A549 (cell line): ENCODE data around the gene RBM6. TPM values are rescaled to one million over a fixed set of nuclear protein-coding genes. Genes with fewer than 3 reads are reported as not detected.
A peak's percentile ranks its signal among the peaks of the same experiment; 100 is the strongest.

Experiments used
- ATAC-seq, 2 experiments: fragments of 200-7000 bp in 1 of 2; fragments of >200 bp in 1 of 2; cut with Nextera tagmentation in 1 of 2; cut with Tn5 transposase in 1 of 2; 3 replicates each; pipeline versions ENCODE4 v1.8.0 to v1.9.1; 2018 to 2020; ENCODE audit warnings: mild to moderate bottlenecking in 1 of 2, moderate library complexity in 1 of 2
- CTCF ChIA-PET: fragments of 300-600 bp; sonication (Branson Sonifier 250); formaldehyde crosslinking; extraction: SDS; loops from one replicate; lab custom pipeline; 2021; ENCODE audit warnings: antibody characterized with exemption, inconsistent platforms; lab: Yijun Ruan, JAX
- POLR2A ChIA-PET: fragments of 350-600 bp; formaldehyde crosslinking; extraction: SDS; loops from one replicate; lab custom pipeline; 2021; ENCODE audit warnings: antibody characterized with exemption, inconsistent platforms; lab: Yijun Ruan, JAX
- DNase-seq, 2 experiments: peaks; one replicate each; pipeline versions ENCODE4 v3.0.0 to v3.0.0-alpha.2; 2011 to 2016; ENCODE audit warnings: low read depth in 1 of 2, low spot score in 1 of 2
- FAIRE-seq: peaks from 2 replicates; lab custom pipeline; 2011; peaks lifted over from hg19 to GRCh38; lab: Jason Lieb, UNC
- H3K27ac ChIP-seq, 2 experiments: fragments of >200 bp; sonication (Bioruptor Twin); formaldehyde crosslinking; 3 replicates each; pipeline ENCODE4 v1.5.1; 2016 to 2017
- H3K4me1 ChIP-seq: fragments of >200 bp; sonication (Bioruptor Twin); formaldehyde crosslinking; 3 replicates; pipeline ENCODE4 v1.6.1; 2016
- H3K4me2 ChIP-seq: fragments of >200 bp; sonication (Bioruptor Twin); formaldehyde crosslinking; 3 replicates; pipeline ENCODE4 v1.6.1; 2016
- H3K4me3 ChIP-seq: fragments of >200 bp; sonication (Bioruptor Twin); formaldehyde crosslinking; 3 replicates; pipeline ENCODE4 v1.5.1; 2016
- H3K9me3 ChIP-seq: fragments of >200 bp; sonication (Bioruptor Twin); formaldehyde crosslinking; 3 replicates; pipeline ENCODE4 v1.6.1; 2016
- CBX2 ChIP-seq: fragments of 200-600 bp; sonication (generic); IDR thresholded peaks from 2 replicates; pipeline ENCODE4 v1.6.1; 2016; ENCODE audit warnings: low read depth, mild to moderate bottlenecking, borderline replicate concordance
- CBX8 ChIP-seq: fragments of 200-600 bp; sonication (generic); IDR thresholded peaks from 2 replicates; pipeline ENCODE4 v1.6.1; 2016
- EP300 ChIP-seq, 2 experiments: fragments of >200 bp; sonication (Bioruptor Twin); formaldehyde crosslinking; IDR thresholded peaks; 2 replicates in 1 of 2; 3 replicates in 1 of 2; pipeline ENCODE4 v1.6.1; 2016 to 2017
- ESRRA ChIP-seq: fragments of 150-350 bp; IDR thresholded peaks from 2 replicates; pipeline ENCODE4 v1.6.1; 2014; ENCODE audit warnings: mild to moderate bottlenecking, low read length, borderline replicate concordance
- FOSL2 ChIP-seq, 2 experiments: fragments of 450-650 bp in 1 of 2; fragments of >200 bp in 1 of 2; sonication (Bioruptor Twin) in 1 of 2; formaldehyde crosslinking; IDR thresholded peaks; 2 replicates each; pipeline versions ENCODE4 v1.5.0 to v1.6.1; 2016 to 2020; ENCODE audit warnings: mild to moderate bottlenecking in 1 of 2, moderate library complexity in 1 of 2
- HDAC2 ChIP-seq: fragments of 200-600 bp; sonication (generic); IDR thresholded peaks from 2 replicates; pipeline ENCODE4 v1.6.1; 2016
- JUN ChIP-seq, 2 experiments: fragments of >200 bp; sonication (Bioruptor Twin); formaldehyde crosslinking; IDR thresholded peaks; 2 replicates in 1 of 2; 3 replicates in 1 of 2; pipeline ENCODE4 v1.6.1; 2016 to 2017
- JUNB ChIP-seq: fragments of >200 bp; sonication (Bioruptor Twin); formaldehyde crosslinking; IDR thresholded peaks from 2 replicates; pipeline ENCODE4 v1.6.1; 2016
- POLR2A ChIP-seq: IDR thresholded peaks from 2 replicates; pipeline ENCODE4 v1.6.1; 2012; ENCODE audit warnings: mild to moderate bottlenecking, low read length
- RAD21 ChIP-seq, 2 experiments: fragments of >200 bp in 1 of 2; sonication (Bioruptor Twin) in 1 of 2; formaldehyde crosslinking in 1 of 2; IDR thresholded peaks in 1 of 2; conservative IDR thresholded peaks in 1 of 2; 2 replicates in 1 of 2; 3 replicates in 1 of 2; pipeline ENCODE4 v1.6.1; 2012 to 2018; ENCODE audit warnings: inconsistent platforms in 1 of 2
- WGBS: methylation state at CpG from one replicate; pipeline ENCODE4 v1.1.6; 2017; ENCODE audit errors: missing lambda C conversion rate; 5-methylcytosine and 5-hydroxymethylcytosine counted together
- polyA plus RNA-seq, 4 experiments: library from polyadenylated mRNA; depleted of rRNA in 3 of 4; stranded (reverse); fragments of >200 nt; fragmentation: RNase III in 1 of 4; extraction: RNeasy Plus Mini Kit Qiagen cat#74134 plus additional on column Dnase treatment in 1 of 4; gene quantifications; 2 replicates in 3 of 4; 3 replicates in 1 of 4; pipeline ENCODE4 v1.2.3, GENCODE V29; 2011 to 2017
- TF ChIP-seq, protein P1 (sequence below): IDR thresholded peaks from 2 replicates; pipeline ENCODE4 v1.6.1; 2012; ENCODE audit warnings: low read depth, borderline replicate concordance
- TF ChIP-seq, protein P2 (sequence below): fragments of >200 bp; sonication (Bioruptor Twin); formaldehyde crosslinking; IDR thresholded peaks from 3 replicates; pipeline ENCODE4 v1.5.1; 2016
- TF ChIP-seq, protein P3 (sequence below): fragments of 250-450 bp; sonication (Bioruptor Pico); IDR thresholded peaks from 2 replicates; pipeline ENCODE4 v1.5.0; 2021; ENCODE audit warnings: mild to moderate bottlenecking, moderate library complexity, borderline replicate concordance
- TF ChIP-seq, protein P4 (sequence below): IDR thresholded peaks from 2 replicates; pipeline ENCODE4 v1.6.1; 2012

Gene RBM6
- polyA plus RNA-seq, 2 of the 4 experiments (the other 2 are of a cell fraction): 40.4 to 44.2 TPM

DNA sequence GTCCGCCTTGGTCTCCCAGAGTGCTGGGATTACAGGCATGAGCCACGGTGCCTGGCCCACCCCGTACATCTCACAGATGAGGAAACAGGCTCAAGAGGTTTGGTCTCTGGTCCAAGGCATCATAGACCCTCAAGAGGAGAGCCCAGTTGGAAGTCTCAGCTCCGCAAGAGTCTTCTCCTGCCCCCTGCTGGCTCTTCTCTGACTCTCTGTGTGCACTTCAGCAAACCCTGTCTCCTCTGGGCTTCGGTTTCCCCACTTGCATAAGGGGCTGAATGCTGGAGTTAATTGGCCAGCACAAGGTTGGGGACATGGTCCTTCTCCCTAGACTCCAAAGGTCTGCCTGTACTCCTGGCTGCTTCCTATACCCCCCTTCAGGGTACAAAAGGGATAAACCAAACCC lies 40.1 kb upstream of the RBM6 start:
- FAIRE-seq (no peak), DNase-seq (no peak), ATAC-seq (no peak)
- Histone ChIP-seq H3K4me1 (peaks cover 51% of the 10 kb centered on the region), H3K4me3 (no peak overlapping the region), H3K9me3 (no peaks in the 10 kb centered on the region), H3K27ac (peak overlapping the region; percentile 87 to 93), H3K4me2 (peak overlapping the region; percentile 84)
- CTCF ChIA-PET: interaction anchor here (1.3 to 2.0 kb wide), 6 partner anchors 9 to 360 kb away, joined by 3 to 20 read pairs (median 4); no protein-coding TSS in a partner anchor
- TF ChIP-seq RAD21 (conservative IDR thresholded peaks at IDR 0.05 in 1 of 2, IDR thresholded peaks at IDR 0.05 in 1 of 2) (peak in 1 of 2 experiments; percentile 19; a peak in 1 of 5 replicates), CBX2 (no peak), POLR2A (no peak), HDAC2 (no peak)
- TF ChIP-seq, protein P1, sequence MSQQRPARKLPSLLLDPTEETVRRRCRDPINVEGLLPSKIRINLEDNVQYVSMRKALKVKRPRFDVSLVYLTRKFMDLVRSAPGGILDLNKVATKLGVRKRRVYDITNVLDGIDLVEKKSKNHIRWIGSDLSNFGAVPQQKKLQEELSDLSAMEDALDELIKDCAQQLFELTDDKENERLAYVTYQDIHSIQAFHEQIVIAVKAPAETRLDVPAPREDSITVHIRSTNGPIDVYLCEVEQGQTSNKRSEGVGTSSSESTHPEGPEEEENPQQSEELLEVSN: no peak
- TF ChIP-seq, protein P2, sequence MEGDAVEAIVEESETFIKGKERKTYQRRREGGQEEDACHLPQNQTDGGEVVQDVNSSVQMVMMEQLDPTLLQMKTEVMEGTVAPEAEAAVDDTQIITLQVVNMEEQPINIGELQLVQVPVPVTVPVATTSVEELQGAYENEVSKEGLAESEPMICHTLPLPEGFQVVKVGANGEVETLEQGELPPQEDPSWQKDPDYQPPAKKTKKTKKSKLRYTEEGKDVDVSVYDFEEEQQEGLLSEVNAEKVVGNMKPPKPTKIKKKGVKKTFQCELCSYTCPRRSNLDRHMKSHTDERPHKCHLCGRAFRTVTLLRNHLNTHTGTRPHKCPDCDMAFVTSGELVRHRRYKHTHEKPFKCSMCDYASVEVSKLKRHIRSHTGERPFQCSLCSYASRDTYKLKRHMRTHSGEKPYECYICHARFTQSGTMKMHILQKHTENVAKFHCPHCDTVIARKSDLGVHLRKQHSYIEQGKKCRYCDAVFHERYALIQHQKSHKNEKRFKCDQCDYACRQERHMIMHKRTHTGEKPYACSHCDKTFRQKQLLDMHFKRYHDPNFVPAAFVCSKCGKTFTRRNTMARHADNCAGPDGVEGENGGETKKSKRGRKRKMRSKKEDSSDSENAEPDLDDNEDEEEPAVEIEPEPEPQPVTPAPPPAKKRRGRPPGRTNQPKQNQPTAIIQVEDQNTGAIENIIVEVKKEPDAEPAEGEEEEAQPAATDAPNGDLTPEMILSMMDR: peak; percentile 8; the same call in 1 of the 3 replicates
- TF ChIP-seq, protein P3, sequence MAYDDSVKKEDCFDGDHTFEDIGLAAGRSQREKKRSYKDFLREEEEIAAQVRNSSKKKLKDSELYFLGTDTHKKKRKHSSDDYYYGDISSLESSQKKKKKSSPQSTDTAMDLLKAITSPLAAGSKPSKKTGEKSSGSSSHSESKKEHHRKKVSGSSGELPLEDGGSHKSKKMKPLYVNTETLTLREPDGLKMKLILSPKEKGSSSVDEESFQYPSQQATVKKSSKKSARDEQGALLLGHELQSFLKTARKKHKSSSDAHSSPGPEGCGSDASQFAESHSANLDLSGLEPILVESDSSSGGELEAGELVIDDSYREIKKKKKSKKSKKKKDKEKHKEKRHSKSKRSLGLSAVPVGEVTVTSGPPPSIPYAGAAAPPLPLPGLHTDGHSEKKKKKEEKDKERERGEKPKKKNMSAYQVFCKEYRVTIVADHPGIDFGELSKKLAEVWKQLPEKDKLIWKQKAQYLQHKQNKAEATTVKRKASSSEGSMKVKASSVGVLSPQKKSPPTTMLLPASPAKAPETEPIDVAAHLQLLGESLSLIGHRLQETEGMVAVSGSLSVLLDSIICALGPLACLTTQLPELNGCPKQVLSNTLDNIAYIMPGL (CRISPR knock-in tag): no peak
- WGBS: 91% methylated on average over 4 of the region's 5 CpGs
- POLR2A ChIA-PET: interaction anchor here (0.6 to 1.0 kb wide), 5 partner anchors 11 to 347 kb away, joined by 3 to 5 read pairs (median 3); partner anchors contain the start of genes CDHR4, IP6K1 and MON1A

DNA sequence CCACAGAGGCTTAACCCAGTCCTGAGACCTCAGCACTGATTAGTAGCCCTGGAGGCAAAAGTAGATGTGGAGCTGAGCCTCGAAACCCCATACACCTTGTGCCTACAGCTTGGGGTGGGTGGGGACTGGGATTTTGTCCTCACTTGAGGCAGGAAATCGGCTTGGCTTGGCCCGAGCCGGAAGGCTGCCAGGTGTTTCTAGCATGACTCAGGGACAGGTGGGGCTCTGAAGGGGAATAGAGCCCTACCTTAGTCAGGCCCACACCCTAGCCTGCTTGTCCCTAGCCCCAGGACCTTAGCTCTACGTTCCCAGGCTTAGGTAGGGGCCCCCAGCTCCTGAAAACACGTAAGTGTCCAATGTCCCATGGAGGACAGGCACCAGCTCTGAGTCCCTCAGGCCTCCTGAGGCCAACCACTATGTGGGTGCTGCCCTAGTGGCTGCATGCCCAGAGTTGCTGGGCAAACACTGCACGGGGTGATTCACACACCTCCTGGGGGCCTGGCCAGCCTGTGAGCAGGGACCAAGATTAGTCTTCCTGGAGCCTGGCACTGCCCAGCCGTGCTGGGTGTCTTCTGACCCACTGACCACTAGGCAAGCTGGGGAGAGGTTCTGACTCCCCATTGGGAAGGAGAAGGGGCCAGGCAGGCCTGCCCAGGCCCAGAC lies 39.3 kb upstream of the RBM6 start:
- ChIA-PET CTCF (interaction anchor here (0.6 to 2.0 kb wide), 8 partner anchors 9 to 361 kb away, joined by 3 to 20 read pairs (median 4); partner anchors contain the start of gene MON1A), POLR2A (interaction anchor here (0.6 to 1.0 kb wide), 5 partner anchors 10 to 346 kb away, joined by 3 to 5 read pairs (median 3); partner anchors contain the start of genes CDHR4, IP6K1 and MON1A)
- H3K4me3 ChIP-seq: no peak overlapping the region
- H3K9me3 ChIP-seq: no peaks in the 10 kb centered on the region
- DNase-seq (peak; percentile 84 to 97), FAIRE-seq (no peak), ATAC-seq (peak; percentile 88 to 89)
- peak overlapping the region; percentile 87 to 93 for H3K27ac ChIP-seq
- 0% methylated on average over 1 of the region's 8 CpGs for WGBS
- H3K4me1 ChIP-seq: peaks cover 57% of the 10 kb centered on the region
- peak overlapping the region; percentile 84 for H3K4me2 ChIP-seq
- no peak for TF ChIP-seq EP300 (IDR thresholded peaks at IDR 0.05)
- no peak for TF ChIP-seq CBX8
- TF ChIP-seq JUNB: peak; percentile 50
- TF ChIP-seq FOSL2 (IDR thresholded peaks at IDR 0.05): no peak
- TF ChIP-seq FOSL2 (CRISPR knock-in tag; IDR thresholded peaks at IDR 0.05): peak; percentile 82
- TF ChIP-seq JUN (IDR thresholded peaks at IDR 0.05): peak in 1 of 2 experiments; percentile 51; a peak in 1 of 5 replicates
- no peak for TF ChIP-seq CBX2
- no peak for TF ChIP-seq ESRRA
- TF ChIP-seq, protein P4, sequence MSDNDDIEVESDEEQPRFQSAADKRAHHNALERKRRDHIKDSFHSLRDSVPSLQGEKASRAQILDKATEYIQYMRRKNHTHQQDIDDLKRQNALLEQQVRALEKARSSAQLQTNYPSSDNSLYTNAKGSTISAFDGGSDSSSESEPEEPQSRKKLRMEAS: peak; percentile 73
